Activated CD8-positive, alpha-beta memory T cell treated with anti-CD3 and anti-CD28 coated beads, Interleukin-2, amount 50 U/mL, for 1 hour (primary cell): ENCODE measurements around the gene ONECUT2.

ENCODE experiments used
- DNase-seq: peaks from one replicate; pipeline ENCODE4 v3.0.0-alpha.2; 2020; ENCODE audit errors: extremely low read depth

The ONECUT2 gene

DNA sequence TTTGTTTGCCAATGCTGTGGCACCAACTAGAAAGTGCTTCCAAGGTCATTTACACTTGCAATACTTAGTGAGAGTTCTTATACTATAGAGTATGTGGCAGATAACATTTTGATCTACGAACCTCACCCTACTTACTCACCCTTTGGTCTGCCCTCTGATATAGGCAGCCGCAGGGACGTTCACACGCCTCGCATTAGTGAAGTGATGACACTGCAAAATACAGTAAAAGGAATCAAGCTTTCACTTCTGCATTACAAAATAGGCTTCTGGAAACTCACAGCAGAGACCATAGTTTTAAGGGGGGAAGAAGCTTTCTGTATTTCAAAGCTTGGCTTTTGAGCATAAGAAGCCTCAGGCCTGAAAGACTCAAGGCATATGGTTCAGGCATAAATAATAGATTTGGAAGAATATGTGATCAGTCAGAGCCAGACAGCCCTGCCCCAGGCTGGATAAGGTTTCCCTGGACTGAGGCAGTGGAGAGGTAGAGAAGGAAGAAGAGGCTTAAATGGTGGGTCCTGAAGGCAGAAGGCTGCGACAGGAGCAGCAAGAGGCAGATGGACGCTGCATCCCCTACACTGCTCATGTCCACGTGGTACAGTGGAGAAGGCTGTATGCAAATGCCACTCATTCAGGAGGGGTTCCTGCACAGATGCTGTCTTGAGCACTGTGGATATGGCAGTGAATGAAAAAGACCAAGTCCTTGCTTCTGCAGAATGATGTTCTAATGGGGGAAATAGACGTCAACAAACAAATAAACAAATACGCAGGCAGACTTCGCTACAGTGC, 88.2 kb downstream of the ONECUT2 start:
- no peak for DNase-seq

DNA sequence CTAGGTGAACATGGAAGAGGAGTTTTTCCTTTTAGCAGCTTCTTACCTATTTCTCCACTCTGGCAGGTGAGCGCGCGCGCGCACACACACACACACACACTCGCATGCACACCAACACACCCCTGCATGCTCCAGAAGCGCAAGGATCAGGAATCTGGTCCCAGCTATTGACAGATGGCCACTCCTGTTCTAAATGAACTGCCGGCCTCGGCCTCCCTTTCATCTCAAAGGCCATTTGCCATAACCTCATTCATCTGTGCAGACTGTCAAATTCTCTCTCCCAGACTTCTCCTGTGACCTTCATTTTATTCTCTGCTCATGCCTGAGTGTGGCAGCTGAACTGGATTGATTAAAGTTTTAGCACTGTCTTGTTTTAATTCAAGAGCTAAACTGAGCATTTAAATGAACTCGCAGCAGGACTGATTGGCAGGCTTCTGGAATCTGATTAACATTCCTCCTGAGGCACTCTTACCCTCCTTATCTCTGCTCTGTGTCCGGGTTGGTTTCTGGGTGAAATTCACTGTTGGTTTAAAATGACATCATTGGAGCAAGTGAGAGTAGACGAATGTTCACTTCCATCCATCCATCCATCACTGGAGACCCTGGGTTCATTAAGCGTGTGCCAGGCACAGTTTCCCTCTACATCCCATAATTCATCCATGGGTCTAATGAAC, 92.5 kb downstream of the ONECUT2 start:
- no peak for DNase-seq

DNA sequence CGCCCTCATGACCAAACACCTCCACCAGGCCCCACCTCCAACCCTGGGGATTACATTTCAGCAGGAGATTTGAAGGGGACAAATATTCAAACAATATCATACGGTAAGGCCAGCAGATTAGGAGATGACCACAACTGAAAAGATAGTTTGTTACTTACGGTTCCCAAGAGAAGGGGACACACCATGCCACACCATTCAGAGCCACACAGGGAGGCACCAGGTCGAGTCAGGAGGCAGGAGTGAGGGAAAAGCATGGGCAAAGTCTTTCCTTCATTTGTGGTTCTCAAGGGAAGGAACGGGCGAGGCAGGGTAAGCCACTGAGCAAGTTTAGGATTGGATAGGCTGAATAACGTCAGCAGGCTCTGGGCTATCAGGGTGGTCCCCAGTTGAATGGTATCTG, 94.0 kb downstream of the ONECUT2 start:
- DNase-seq: no peak

DNA sequence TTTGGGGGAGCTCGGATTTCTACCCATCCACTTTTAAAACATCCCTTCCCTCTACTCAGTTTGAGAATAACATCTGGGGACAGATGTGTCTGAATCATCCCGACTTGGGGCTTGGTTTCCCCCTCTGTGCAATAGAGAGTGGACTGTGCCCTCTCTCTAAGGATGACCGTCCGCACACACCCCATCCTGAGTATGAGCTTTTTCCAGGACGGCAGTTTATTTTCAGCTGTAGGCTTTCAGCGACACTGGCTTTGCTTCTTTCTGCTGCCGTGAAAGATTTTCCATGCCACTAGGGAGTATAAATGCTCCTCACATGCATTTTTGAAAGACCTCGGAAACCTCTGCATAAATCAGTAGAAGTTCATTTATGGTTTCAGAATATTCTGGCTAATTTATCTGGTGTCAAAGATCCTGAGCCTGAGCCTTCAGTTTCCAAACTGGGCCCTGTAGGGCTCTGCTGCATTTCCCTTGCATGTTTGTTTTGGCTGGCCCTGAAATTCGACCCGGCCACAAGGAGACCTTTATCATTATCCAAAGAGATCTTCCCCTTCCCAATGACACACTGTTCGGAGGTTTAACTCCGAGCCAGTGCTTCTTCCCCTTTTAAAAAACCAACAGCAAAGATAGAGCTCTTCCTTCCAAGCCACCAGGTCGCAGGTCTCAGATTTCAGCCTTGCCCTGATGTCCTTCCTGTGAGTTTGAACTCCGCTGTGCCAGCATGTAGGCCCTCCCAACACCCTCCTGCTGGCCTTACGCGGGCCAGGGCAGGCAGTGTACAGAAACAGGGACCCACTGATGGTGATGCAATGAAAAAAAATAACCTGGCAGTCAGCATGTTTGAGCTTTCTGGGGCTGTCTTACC, 98.1 kb downstream of the ONECUT2 start:
- no peak for DNase-seq

DNA sequence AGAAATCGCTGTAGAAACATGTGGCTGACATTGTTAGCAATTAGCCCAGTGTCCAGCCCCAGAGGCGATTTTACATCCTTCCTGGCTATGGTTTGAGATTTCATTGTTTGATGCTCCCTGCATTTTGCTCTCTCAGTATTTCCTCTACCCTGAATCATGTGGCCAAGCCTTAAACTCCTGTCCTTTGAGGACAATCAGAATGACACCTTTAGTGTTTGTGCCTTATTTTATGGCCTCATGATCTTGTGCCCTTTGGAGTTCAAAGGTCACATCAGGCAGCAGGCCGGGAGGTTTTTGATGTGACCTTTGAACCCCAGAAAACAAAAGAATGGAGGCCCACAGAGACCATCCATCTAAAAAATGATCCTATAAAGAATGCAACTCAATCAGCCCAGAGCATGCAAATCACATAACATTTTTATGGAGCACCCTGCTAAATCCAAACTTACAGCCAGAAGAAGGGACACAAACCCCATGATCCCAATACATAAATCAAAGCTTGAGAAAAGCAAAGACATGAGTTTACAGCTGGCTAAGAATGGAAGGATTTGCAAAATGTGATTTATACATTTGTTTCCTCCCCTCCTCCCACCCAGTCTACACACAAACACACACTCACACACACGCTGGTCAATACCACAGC, 98.8 kb downstream of the ONECUT2 start:
- no peak for DNase-seq

DNA sequence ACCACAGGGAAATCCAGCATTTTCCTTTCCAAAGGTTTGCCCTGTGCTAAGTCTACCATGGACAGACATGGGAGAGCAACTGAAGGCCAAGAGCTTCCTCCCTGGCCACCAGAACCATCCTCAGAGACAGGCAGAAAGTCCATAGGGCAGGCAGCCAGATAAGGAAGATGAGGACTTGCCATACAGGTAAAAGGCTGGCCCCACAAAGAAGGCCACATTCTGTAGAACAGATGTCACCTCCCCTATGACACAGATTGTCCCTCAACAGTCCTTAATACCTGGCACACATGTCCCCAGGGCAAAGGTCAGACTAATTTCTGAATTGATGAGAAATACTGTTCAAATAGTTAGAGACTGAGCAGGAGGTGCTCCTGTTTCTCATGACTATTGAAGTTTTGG, 99.3 kb downstream of the ONECUT2 start:
- DNase-seq: no peak

DNA sequence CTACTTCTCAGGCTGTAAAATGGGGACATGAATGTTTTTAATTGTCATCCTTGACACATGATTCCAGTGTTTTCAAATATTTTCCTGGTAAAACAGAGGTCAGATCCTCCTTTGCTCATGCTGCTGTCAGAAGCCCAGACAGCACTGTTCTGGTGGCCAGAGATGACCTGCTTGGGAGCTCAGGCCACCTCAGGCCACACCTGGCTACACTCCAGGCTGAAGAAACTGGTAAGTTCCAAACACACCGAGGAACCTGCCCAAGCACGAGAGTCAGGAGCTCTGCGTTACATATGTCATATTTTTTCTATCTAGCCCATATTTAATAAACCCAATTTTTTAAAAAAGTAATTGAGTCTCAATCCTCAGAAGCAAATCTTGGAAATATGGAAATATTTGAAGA, 103.4 kb downstream of the ONECUT2 start:
- DNase-seq: no peak

DNA sequence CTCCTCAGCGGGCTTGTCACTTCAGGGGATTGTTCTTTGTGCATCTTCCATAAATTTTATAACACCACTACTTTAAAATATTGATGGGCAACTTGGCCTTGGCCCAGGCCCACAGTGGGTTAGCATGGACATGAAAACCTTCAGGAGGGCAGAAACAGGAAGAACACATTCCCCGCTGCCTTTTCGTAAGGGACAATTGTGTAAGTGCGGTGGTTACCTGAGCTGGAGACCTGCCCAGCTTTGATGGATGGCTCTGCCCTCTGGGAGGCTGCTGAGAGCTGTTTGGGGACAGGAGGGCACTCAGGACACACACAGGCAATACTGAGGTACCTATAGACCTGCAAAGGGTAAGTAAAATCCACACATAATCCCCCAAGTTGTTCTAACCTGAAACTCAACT, 104.5 kb downstream of the ONECUT2 start:
- no peak for DNase-seq
